NCI-H69 (cell line): ENCODE results near the gene ZHX3.

Experiments
- DNase-seq: peaks from one replicate; lab custom pipeline; 2025; lab: John Stamatoyannopoulos, UW

ZHX3 gene

GRCh38 chr20:41150664-41151063 is 166.9 kb downstream of the ZHX3 start:
- peak; percentile 6 for DNase-seq

- DNase-seq, result no peak
These were observed 168.6 kb downstream of the ZHX3 start for GRCh38 chr20:41148942-41149341.

- DNase-seq, result peak; percentile 2
These were observed 169.8 kb downstream of the ZHX3 start for GRCh38 chr20:41147767-41148191.

GRCh38 chr20:41145821-41146620 is 171.5 kb downstream of the ZHX3 start:
- peak; percentile 53 for DNase-seq

- DNase-seq, result no peak
These were observed 172.2 kb downstream of the ZHX3 start for GRCh38 chr20:41145317-41145716.

GRCh38 chr20:41143354-41143753 is 174.2 kb downstream of the ZHX3 start:
- no peak for DNase-seq

- DNase-seq, result no peak
These were observed 174.6 kb downstream of the ZHX3 start for GRCh38 chr20:41142919-41143318.

- no peak for DNase-seq
These were observed 175.3 kb downstream of the ZHX3 start for GRCh38 chr20:41142245-41142644.

- DNase-seq, result no peak
These were observed 176.2 kb downstream of the ZHX3 start for GRCh38 chr20:41141153-41141815.

GRCh38 chr20:41140226-41141133 is 177.1 kb downstream of the ZHX3 start:
- no peak for DNase-seq

GRCh38 chr20:41139227-41140093 is 178.1 kb downstream of the ZHX3 start:
- DNase-seq, result no peak

GRCh38 chr20:41138475-41139226 is 178.9 kb downstream of the ZHX3 start:
- peak; percentile 2 for DNase-seq

GRCh38 chr20:41137614-41138474 is 179.7 kb downstream of the ZHX3 start:
- peak; percentile 72 for DNase-seq

GRCh38 chr20:41136680-41137613 is 180.6 kb downstream of the ZHX3 start, which contains the start of gene PLCG1:
TSS of gene PLCG1 (plus strand) at chr20:41137543. CDS start at chr20:41137642, 99 bp downstream.
- peak; percentile 86 for DNase-seq

- no peak for DNase-seq
These were observed 181.4 kb downstream of the ZHX3 start for GRCh38 chr20:41135888-41136679.

GRCh38 chr20:41135187-41135887 is 182.2 kb downstream of the ZHX3 start:
- peak; percentile 57 for DNase-seq
